ENCODE measurements around the gene DDIT4. TPM values are rescaled to one million over a fixed set of nuclear protein-coding genes. Genes with fewer than 3 reads are reported as not detected.

Gene DDIT4
- total and polyA plus RNA-seq, 2 of the 4 experiments (the other 2 are of a cell fraction) = 59.6 to 108 TPM

GRCh38 chr10:72259491-72260238 lies 14.1 kb upstream of the DDIT4 start (continued):
- no peak for TF ChIP-seq MAFK (IDR thresholded peaks at IDR 0.05; ENCODE audit: low read depth, low read length)
- TF ChIP-seq POLR2A (IDR thresholded peaks at IDR 0.05; ENCODE audit: low read depth, low read length) = no peak

GRCh38 chr10:72260239-72260975 lies 13.3 kb upstream of the DDIT4 start:
- H4K5ac ChIP-seq (ENCODE audit: low read depth, low read length) = peak overlapping the region; percentile 56
- H3K14ac ChIP-seq (replicated peaks; ENCODE audit: low read depth, low read length) = peak overlapping the region; percentile 83
- peaks cover 23% of the 10 kb centered on the region for H3K4me1 ChIP-seq (ENCODE audit: control insufficient read depth, insufficient read depth, low read length)
- ATAC-seq (ENCODE audit: low read depth) = peak; percentile 94
- peak overlapping the region; percentile 97 for H3K27ac ChIP-seq (ENCODE audit: insufficient read depth, low read length)
- H3K4me2 ChIP-seq (ENCODE audit: low read depth, low read length) = peak overlapping the region; percentile 32
- no TSS peak for BruUV-seq (replicated peaks)
- H3K9me3 ChIP-seq (ENCODE audit: control insufficient read depth, insufficient read depth, low read length) = no peaks in the 10 kb centered on the region
- H4K8ac ChIP-seq (ENCODE audit: low read depth in 2 of 2, low read length in 2 of 2) = peak overlapping the region; percentile 83 to 98
- H2AFZ ChIP-seq (replicated peaks; ENCODE audit: low read length, poor library complexity) = peak overlapping the region; percentile 97
- H3K27me3 ChIP-seq (ENCODE audit: control insufficient read depth, insufficient read depth, low read length) = no peaks in the 10 kb centered on the region
- no peaks in the 10 kb centered on the region for H4K20me1 ChIP-seq (ENCODE audit: insufficient read depth, low read length)
- TF ChIP-seq FOS (IDR thresholded peaks at IDR 0.05; ENCODE audit: low read depth, low read length) (no peak), SMC3 (IDR thresholded peaks at IDR 0.05; ENCODE audit: low read depth, low read length) (no peak), MAFK (IDR thresholded peaks at IDR 0.05; ENCODE audit: low read depth, low read length) (peak; percentile 97), CEBPB (IDR thresholded peaks at IDR 0.05; ENCODE audit: low read depth, low read length) (no peak)
- peak overlapping the region; percentile 62 for H3K56ac ChIP-seq (ENCODE audit: extremely low read depth, insufficient read depth, low read length)
- H3K18ac ChIP-seq (ENCODE audit: low read depth, low read length) = peak overlapping the region; percentile 74
- ChIA-PET CTCF (interaction anchor here (1.0 to 2.2 kb wide), 4 partner anchors 13 to 286 kb away, joined by 3 to 4 read pairs (median 3); partner anchors contain the start of gene DDIT4), POLR2A (ENCODE audit: unreplicated experiment) (interaction anchor here (0.6 to 1.7 kb wide), 4 partner anchors 13 to 44 kb away, joined by 3 to 8 read pairs (median 6); partner anchors contain the start of genes ANAPC16, ASCC1 and DDIT4)
- H2AK9ac ChIP-seq (replicated peaks; ENCODE audit: low read depth, low read length, poor library complexity) = peak overlapping the region; percentile 98
- H3K36me3 ChIP-seq (ENCODE audit: control insufficient read depth, insufficient read depth, low read length) = no peaks in the 10 kb centered on the region
- 12% methylated on average over 3 of the region's 19 CpGs; no CpG with 5 or more reads in 1 of the 2 experiments for WGBS, 2 experiments (ENCODE audit: extremely low coverage in 2 of 2, insufficient read length in 1 of 2)
- H2BK15ac ChIP-seq (ENCODE audit: low read depth, low read length) = peak overlapping the region; percentile 65; the same call in 2 of the 3 replicates
- peak overlapping the region; percentile 91 for H2BK20ac ChIP-seq (ENCODE audit: low read depth, low read length)
- H2BK120ac ChIP-seq (ENCODE audit: low read depth, low read length) = peak overlapping the region; percentile 92
- H3K4ac ChIP-seq (ENCODE audit: low read depth, low read length) = peak overlapping the region; percentile 98
- dilution Hi-C loops (cut with HindIII; ENCODE audit: low sequenced_read_pairs, unreplicated experiment) = no loop called here
- H3K9ac ChIP-seq (ENCODE audit: low read depth, low read length) = peak overlapping the region; percentile 76
- no peak overlapping the region for H3K4me3 ChIP-seq (ENCODE audit: insufficient read depth, low read depth, low read length)
- no peaks in the 10 kb centered on the region for H3K79me1 ChIP-seq (ENCODE audit: low read depth in 1 of 2, low read length in 2 of 2)
- H2BK5ac ChIP-seq (ENCODE audit: low read depth, low read length, poor library complexity, severe bottlenecking) = peak overlapping the region; percentile 78
- H3K9me1 ChIP-seq (ENCODE audit: insufficient read depth, low read length) = peaks cover 16% of the 10 kb centered on the region
- H3K23ac ChIP-seq (ENCODE audit: low read depth, low read length) = peak overlapping the region; percentile 88
- in situ Hi-C loops (cut with MboI; ENCODE audit: low sequenced_read_pairs) = no loop called here
- intact Hi-C loops (cut with micrococcal nuclease) = loop anchor here (2.0 kb wide), 1 partner anchor 16 kb away; no protein-coding TSS in a partner anchor
- peak; percentile 62 for DNase-seq
- peak overlapping the region; percentile 81 for H2AK5ac ChIP-seq (ENCODE audit: low read depth, low read length)
- H4K91ac ChIP-seq (ENCODE audit: insufficient read depth, low read depth, low read length) = peak overlapping the region; percentile 95
